22Rv1 (cell line): ENCODE measurements around the gene OR6N2.

Experiments
- H3K27ac ChIP-seq: fragments of 450-650 bp; 2 replicates; pipeline ENCODE4 v1.5.1; 2017
- ZFX ChIP-seq: fragments of 450-650 bp; IDR thresholded peaks from 2 replicates; pipeline ENCODE4 v1.6.1; 2017; ENCODE audit warnings: antibody characterized with exemption, borderline replicate concordance
- TF ChIP-seq, protein P1 (sequence below): fragments of 450-650 bp; IDR thresholded peaks from 2 replicates; pipeline ENCODE4 v1.5.1; 2017; ENCODE audit warnings: mild to moderate bottlenecking

OR6N2 gene

DNA sequence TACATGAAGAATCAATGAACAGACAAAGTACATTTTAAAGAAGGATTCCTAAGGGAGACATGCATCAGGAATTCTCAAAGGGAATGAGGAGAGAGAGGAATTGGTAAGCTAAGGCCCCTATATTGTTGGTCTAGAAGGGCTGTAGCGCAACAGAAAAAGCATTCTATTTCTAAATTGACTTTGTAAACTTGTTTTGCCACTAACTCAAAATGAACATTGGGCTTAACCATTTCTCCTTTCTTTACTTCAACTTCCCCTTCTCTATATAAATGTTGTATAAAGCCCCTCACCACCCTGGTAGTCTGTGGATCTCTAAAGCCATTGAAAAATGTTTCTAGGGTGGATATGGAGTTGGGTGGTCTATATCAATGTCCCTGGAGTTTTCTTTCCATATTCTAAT is 20.4 kb upstream of the OR6N2 start:
- TF ChIP-seq ZFX, result no peak
- TF ChIP-seq, protein P1, sequence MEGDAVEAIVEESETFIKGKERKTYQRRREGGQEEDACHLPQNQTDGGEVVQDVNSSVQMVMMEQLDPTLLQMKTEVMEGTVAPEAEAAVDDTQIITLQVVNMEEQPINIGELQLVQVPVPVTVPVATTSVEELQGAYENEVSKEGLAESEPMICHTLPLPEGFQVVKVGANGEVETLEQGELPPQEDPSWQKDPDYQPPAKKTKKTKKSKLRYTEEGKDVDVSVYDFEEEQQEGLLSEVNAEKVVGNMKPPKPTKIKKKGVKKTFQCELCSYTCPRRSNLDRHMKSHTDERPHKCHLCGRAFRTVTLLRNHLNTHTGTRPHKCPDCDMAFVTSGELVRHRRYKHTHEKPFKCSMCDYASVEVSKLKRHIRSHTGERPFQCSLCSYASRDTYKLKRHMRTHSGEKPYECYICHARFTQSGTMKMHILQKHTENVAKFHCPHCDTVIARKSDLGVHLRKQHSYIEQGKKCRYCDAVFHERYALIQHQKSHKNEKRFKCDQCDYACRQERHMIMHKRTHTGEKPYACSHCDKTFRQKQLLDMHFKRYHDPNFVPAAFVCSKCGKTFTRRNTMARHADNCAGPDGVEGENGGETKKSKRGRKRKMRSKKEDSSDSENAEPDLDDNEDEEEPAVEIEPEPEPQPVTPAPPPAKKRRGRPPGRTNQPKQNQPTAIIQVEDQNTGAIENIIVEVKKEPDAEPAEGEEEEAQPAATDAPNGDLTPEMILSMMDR, result no peak
- no peak overlapping the region for H3K27ac ChIP-seq

DNA sequence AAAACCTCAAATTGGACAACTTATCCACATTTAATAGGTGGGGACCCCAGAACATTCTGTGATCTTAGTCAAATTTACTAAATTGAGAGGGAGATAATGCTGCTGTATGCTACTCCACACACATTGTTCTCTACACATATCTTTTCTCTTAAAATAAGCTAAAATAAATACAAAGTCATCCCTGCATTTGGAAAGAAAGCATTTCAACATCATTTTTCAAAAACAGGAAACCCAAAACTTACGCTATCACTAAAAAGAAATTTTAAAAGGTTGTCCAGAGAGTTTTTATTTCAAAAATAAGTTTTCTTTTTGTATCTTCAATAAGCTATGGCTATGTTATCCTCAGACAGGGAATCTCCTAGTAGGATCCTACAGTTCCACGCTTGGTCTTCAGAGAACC is 19.5 kb upstream of the OR6N2 start:
- no peak overlapping the region for H3K27ac ChIP-seq
- no peak for TF ChIP-seq ZFX
- TF ChIP-seq, protein P1, result no peak

GRCh38 chr1:158799689-158800088 is 18.7 kb upstream of the OR6N2 start:
- TF ChIP-seq, protein P1, result no peak
- TF ChIP-seq ZFX, result no peak

DNA sequence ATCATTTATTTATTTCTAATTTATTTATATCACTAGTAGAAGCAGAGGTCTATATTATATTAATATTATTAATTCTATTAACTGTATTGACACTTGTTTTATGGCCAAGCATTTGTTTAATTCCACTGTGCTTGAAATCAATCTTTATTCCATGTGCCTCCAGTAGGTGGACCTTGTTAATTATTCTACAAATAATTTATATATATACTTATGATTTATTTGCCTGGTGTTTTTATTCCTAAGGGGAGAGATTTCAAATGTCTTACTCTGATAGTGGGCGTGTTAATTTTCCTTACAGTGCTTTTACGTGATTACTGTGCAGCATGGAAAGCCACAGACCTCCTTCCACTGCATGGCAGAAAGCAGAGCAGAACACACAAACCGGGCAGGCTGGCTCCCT is 17.5 kb upstream of the OR6N2 start:
- H3K27ac ChIP-seq, result no peak overlapping the region
- no peak for TF ChIP-seq ZFX
- TF ChIP-seq, protein P1, result no peak; the same call in 1 of the 2 replicates

More at GRCh38 chr1:158799689-158800088, 18.7 kb upstream of the OR6N2 start:
- H3K27ac ChIP-seq, result no peak overlapping the region

GRCh38 chr1:158794247-158794646 is 13.2 kb upstream of the OR6N2 start:
- H3K27ac ChIP-seq, result no peak overlapping the region
- TF ChIP-seq ZFX, result no peak
- TF ChIP-seq, protein P1, result no peak

GRCh38 chr1:158793604-158794003 is 12.6 kb upstream of the OR6N2 start:
- no peak for TF ChIP-seq ZFX
- TF ChIP-seq, protein P1, result peak; percentile 64
- no peak overlapping the region for H3K27ac ChIP-seq

- H3K27ac ChIP-seq, result no peak within 1 kb of the TSS
- TF ChIP-seq ZFX, result no peak
- TF ChIP-seq, protein P1, result no peak
These were observed 8.8 kb downstream of the OR6N2 start, which contains the start of gene OR6N1 for GRCh38 chr1:158771950-158772866. Gene OR6N1, minus strand, starts transcription at chr1:158772195. Its CDS starts 5,513 bp downstream, at chr1:158766682.
